T-helper 1 cell (primary cell): ENCODE data around the gene NEK6.

Experiments used
- DNase-seq, 5 donors: peaks; one replicate each; pipeline ENCODE4 v3.0.0-alpha.2; 2012 to 2020

Gene NEK6

DNA sequence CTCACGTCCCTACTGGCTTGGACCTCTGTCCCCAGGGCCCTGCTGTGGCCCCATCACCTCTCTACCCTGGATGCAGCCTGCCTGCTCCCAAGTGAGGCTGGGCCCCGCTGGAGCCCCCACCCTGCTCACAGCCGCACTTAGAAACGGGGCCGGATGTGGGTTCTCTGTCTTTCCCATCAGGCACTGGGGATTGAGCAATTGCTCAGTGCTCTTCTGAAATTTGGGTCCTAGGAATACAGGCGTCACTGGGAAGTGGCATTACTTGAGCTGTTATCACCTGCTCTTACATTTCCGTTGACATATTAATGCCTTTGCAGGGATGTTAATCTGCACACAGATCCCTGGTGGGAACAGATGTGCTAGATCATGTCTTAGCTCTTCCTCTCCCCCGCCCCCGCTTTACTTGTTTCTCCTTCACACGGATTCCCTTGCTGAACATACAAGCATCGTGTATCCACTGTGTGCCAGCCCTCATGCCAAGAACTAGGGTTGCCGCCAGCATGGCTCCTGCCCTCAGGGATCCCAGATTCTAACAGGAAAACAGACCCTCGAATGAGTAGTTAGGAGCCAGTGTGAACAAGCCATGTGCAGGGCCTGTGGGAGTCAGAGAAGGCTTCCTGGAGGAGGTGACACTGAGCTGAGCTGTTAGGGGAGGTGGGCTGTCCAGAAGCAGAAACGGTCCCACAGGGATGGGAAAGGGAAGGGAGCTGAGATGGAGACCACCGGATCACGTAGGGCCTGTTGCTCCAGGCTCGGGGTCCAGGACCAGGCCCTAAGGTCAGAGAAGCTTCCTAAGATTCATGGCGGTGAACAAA lies 65.1 kb downstream of the NEK6 start:
- no peak for DNase-seq

DNA sequence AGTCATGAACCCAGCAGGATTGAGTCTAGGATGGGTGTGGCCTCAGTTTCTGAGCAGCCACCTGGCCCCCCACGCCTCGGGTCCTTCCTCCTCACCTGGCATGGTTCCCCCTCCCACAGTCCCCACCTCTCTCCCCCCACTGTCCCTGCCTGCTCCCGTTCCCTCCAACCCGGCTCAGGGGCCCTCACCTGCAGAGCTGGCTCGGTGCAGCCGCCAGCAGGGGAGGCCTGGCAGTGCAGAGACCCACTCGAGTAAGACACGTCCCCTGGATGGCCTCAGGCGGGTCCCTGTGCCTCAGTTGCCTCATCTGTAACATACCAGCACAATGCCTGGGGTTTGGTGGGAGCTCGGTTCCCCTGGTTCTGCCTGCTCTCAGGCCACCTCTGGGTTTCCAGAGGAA lies 66.2 kb downstream of the NEK6 start:
- DNase-seq, result no peak

DNA sequence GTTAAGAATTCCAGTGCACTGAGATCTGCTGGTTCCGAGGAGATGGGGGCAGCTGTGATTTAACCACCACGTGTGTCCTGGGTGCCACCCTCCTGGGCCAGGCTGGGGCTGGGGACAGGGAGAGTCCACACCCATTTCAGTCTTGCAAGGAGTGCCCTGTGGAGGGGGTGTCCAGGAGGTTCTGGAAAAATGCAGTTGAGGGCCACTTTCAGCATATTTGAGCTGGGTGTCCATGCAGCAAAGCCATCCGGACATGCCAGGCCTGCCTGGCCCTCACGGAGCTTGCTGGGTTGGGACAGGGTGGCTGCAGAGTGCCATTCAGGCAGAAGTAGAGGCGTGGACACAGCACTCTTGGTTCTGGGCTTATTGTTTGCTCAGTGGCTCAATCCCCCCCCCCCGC lies 68.1 kb downstream of the NEK6 start:
- no peak for DNase-seq

- no peak for DNase-seq
Observed at GRCh38 chr9:124326378-124326777, 68.6 kb downstream of the NEK6 start.

DNA sequence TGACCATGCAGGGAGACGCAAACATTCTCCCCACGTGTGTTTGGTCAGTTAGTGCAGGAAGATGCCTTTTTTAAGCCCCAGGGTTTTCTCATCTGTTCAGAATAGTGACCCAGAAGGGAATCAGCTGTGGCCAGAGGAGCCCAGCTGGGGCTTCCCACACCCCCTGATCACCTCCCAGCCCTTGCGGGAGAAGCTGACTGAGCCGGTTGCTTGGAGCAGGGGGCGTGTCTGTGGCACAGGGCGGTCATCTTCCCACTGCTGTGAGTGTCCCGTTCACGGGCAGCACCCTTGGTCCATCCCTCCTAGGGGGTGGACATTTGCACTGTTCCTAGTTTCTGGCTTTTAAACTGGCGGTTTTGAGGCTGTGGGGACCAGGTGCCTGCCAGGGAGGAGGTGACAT lies 69.7 kb downstream of the NEK6 start:
- DNase-seq, result no peak

DNA sequence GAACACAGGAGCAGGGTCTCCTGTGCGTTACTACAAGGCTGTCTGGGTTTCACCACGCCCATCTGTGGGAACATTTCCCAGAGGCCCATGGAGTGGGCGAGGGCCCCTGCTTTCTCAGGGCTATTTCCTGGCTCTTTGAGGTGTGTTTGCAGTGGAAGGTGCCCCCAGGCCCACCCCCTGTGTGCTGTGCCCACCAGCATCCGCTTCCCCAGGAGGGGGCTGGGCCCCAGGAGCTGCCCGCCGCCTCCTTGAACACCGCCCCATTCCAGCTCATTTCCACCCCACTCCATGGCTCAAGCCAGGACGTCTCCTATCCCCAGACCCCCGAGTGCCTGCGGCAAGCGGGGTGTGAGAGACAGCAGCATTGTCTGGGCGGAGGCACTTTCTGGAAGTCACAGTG lies 70.5 kb downstream of the NEK6 start:
- no peak for DNase-seq

DNA sequence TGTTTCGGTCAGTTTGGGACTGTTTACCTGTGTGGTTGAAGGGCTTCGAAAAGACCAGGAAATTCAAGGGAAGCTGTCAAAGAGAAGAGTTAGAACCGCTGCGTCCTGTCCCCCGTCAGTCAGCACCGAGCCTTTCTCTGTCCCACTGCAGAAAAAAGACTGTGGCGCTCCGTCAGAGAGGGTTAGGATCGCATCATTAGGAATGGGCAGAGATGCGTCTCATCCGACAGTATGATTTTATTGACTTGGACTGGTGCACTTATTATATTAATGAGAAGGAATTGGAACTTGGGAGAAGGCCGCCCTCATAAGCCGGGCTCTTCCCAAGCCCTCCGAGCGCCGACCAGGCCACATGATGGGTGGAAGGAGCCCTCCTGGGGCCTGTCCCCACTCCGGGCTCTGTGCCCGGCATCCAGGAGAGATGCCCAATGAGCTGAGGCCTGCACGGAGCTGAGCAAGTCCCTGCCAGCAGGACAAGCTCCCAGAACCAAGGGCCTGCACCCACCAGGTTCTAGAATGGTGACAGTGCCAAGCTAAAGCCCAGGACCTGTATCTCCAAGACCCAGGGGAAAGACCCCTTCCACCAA lies 71.5 kb downstream of the NEK6 start:
- DNase-seq, result no peak

GRCh38 chr9:124330011-124330697 lies 72.4 kb downstream of the NEK6 start:
- no peak for DNase-seq

DNA sequence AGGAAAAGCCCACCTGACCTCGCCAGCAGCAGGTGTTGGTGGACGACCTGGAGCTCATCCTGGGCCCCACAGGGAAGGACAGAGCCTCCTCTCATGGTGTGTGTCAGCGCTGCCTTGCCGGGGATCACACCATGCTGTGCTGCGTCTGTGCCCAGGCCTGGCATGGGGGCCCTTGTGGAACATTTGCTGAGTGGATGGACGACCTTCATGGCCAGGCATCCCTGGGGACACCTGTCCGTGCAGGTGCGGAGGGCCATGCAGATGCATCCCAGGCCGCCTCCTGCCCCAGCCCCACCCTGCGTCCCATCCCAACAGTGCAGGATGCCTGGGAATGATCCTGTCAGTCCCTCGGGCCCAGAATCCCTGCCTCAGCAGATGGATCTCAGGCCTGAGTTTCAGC lies 73.8 kb downstream of the NEK6 start:
- no peak for DNase-seq

GRCh38 chr9:124332361-124333202 lies 74.8 kb downstream of the NEK6 start:
- no peak for DNase-seq

- DNase-seq, result no peak
Observed at GRCh38 chr9:124333203-124333579, 75.4 kb downstream of the NEK6 start.

DNA sequence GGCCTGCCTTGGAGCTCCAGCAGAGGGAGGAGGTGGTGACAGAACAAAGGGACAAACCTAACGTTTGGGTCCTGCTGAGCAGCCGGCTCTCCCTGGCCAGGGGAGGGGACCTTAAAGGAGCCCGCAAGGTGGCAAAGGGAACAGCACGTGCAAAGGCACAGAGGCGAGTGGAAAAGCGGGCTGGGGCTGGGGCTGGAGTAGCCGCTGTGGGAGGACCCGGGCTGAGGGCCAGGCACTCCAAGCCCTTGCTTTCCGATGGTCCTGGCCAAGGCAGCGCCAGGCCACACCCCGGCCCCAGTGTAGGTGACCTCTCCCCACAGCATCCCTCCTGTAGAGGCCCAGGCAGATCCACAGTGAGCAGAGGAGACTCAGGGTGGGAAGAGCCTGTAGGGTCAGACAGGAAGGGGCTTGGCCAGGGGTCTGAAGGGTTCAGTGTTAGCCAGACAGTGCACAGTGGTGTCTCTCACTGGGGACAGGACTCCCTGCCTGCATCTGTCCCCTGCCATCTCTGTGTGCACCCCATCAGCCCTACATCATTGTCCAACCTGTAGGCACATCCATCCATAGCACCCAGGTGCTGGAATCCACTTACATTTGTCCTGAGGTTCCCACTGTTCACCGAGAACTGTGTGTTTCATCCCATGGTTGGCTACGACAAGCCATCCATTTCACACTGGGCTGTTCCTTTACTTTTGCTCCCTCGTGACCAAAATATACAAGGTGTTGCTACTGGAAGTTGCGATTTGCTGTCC lies 77.0 kb downstream of the NEK6 start:
- no peak for DNase-seq

GRCh38 chr9:124335320-124335707 lies 77.6 kb downstream of the NEK6 start:
- DNase-seq, result no peak

GRCh38 chr9:124337562-124337961 lies 79.8 kb downstream of the NEK6 start:
- no peak for DNase-seq

GRCh38 chr9:124339603-124340146 lies 81.9 kb downstream of the NEK6 start:
- DNase-seq, result no peak

DNA sequence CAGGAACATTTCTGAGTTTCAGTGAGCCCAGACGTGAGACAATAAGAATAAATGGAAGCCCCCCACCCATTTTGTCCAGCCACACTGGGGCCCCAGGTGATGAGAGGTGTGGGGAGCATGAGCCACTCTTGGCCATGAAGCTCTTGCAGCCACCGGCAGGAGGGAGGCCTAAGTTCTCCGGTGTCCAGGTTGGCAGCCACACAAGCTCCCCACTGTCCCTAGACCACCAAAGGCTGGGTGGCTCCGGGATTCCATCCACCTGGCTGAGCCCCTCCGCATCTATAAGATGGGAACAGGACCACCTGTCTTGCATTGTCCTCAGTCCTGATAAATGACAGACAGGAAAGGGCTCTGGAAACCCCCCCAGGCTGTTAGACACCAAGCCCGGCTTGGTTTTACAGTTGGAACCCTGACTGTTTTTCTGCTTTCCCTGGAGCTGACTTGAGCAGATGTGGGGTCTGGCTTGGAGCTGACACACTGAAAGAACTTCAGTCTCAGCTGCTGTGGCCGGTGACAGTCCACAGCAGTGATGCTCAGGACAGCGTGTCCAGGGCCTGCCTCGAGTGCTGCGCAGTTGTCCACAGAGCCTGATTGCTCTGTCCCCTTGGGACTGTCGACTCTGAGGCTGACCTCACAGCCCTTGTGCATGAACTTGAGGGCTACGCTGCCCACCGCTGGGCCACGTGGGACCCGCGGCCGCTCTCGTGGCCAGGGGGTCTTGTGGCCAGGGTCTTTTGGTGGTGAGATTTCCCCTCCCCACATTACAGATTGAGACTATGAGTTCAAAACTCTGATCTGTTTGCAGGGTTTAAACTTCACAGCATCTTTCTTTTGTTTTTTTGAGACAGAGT lies 82.7 kb downstream of the NEK6 start:
- no peak for DNase-seq

DNA sequence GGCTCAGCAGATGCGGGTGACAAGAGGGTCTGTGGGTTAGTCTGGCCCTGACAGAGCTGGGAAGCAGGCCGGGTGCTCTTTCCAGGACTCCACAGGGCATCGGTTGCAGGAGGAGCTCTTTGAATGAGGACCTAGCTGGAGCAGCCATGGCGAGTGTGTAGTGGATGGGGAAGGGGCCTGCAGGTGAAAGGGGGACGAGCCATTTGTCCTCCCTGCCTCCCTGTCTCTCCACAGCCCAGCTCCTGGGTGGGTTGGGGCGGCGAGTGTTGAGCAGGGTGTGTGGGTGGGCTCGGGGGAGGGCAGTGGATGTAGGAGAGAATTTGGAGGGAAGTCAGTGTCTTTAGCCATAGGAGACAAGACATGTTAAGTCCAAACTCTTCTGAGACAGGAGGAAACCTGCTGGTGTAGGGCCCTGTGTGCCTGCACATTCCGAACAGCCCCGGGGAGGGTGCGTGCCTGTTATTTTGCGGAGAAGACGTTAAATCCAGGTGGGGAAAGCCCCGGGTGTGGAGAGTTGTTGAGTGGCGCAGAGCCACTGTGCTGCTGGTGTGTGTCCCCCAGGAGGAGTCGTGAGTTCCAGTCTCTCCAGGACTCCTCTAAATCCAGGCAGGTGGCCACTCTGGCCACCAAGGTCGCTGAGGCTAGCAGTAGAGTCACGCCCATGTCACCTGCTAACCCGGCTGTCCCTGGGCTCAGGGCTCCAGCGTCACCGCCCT lies 83.9 kb downstream of the NEK6 start:
- DNase-seq, result no peak

DNA sequence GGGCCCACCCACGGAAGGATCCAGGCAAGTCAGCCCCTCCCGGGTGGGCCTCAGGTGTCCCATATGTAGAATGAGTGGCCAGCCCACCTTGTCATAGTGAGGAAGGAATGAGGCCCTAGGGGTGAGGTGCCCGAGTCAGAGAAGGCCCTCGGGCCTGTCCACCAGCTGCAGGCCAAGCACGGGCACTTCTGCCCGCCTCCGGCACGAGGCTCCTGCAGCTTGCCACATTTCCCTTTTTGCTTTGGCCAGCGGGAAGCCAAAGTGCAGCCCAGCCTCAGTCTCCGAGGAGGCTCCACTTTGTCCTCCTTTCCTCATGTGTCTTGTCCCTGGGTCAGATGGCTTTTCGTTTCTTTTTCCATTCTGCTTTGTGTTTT lies 84.6 kb downstream of the NEK6 start:
- no peak for DNase-seq

DNA sequence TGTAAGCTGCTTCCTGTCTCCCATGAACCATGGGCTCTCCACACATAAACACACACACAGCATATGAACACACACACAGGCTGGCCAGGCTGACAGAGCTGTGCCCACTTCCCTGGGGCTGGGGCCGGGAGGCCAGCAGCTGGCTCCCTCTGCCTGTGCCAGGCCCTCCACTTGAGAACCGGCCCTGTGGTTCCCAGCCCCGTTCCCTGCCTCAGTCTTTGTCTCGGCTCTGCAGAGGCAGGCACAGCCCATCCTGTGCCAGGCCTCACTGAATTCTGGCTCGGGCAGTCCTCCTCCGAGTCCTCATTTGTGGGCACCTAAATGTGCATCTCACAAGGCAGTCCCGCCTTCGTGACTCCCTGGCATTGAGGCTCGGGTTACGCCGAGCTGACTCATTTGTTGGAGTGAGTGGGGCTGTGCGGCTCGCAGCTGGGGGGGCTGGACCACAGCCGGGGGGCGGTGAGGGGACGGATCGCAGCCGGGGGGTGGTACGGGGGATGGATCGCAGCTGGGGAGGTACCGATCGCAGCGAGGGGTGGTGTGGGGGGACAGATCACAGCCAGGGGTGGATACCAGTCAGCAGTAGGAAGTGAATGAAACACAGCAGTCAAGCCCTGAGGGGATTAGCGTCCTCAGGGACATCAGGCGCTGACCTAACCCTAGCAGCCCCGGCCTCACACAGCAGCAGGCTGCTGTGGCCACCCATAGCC lies 85.2 kb downstream of the NEK6 start:
- DNase-seq, result no peak
